Measurements from ENCODE around the gene YOD1. TPM values are rescaled to one million over a fixed set of nuclear protein-coding genes. Genes with fewer than 3 reads are reported as not detected.

Gene YOD1
- total RNA-seq, 1 experiment from 2014 or later, result 11.8 TPM

DNA sequence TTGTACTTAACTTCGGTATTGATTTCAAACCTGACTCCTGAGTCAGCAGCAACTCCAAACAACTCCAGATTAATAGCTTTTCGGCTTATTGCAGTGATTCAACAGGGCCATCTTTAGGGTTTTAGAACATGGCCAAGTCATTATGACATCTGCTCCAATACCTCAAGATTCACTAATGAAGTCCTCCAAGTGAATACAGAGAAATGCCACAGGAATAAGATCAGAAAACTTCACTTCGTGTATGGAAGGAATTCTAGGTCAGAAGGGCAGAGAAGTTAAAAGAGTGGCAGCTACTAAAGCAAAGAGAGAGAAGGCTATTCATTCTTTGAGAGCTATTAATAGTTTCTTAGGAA is 10.9 kb downstream of the YOD1 start:
- H3K27ac Mint-ChIP-seq (ENCODE audit: unreplicated experiment), result no peak overlapping the region
- no TSS peak for BruUV-seq (replicated peaks)
- peaks cover 32% of the 10 kb centered on the region for H3K4me1 ChIP-seq
- H3K4me3 ChIP-seq (ENCODE audit: low read depth, low read length), result no peak overlapping the region
- H3K4me1 Mint-ChIP-seq (ENCODE audit: low read depth, unreplicated experiment), result peaks cover 7% of the 10 kb centered on the region
- no peak for DNase-seq
- H3K36me3 Mint-ChIP-seq (ENCODE audit: insufficient read depth, unreplicated experiment), result peaks cover 4% of the 10 kb centered on the region
- no peaks in the 10 kb centered on the region for H3K36me3 ChIP-seq (ENCODE audit: control insufficient read depth, insufficient read depth, low read length)
- ChIA-PET POLR2A (interaction anchor here (1.1 kb wide), 1 partner anchor 13 kb away, joined by 5 read pairs; the partner anchor contains the start of gene PFKFB2), CTCF (no interaction called here)
- intact Hi-C loops (cut with micrococcal nuclease; ENCODE audit: unreplicated experiment), result no loop called here
- no peak overlapping the region for H3K4me3 Mint-ChIP-seq (ENCODE audit: unreplicated experiment)
- no peaks in the 10 kb centered on the region for H3K27me3 Mint-ChIP-seq (ENCODE audit: insufficient read depth, unreplicated experiment)
- no peaks in the 10 kb centered on the region for H3K9me3 ChIP-seq
- no peaks in the 10 kb centered on the region for H3K9me3 Mint-ChIP-seq (ENCODE audit: unreplicated experiment)
- no peaks in the 10 kb centered on the region for H3K27me3 ChIP-seq (replicated peaks; ENCODE audit: control insufficient read depth, insufficient read depth, low read length)
- TF ChIP-seq, protein P1, sequence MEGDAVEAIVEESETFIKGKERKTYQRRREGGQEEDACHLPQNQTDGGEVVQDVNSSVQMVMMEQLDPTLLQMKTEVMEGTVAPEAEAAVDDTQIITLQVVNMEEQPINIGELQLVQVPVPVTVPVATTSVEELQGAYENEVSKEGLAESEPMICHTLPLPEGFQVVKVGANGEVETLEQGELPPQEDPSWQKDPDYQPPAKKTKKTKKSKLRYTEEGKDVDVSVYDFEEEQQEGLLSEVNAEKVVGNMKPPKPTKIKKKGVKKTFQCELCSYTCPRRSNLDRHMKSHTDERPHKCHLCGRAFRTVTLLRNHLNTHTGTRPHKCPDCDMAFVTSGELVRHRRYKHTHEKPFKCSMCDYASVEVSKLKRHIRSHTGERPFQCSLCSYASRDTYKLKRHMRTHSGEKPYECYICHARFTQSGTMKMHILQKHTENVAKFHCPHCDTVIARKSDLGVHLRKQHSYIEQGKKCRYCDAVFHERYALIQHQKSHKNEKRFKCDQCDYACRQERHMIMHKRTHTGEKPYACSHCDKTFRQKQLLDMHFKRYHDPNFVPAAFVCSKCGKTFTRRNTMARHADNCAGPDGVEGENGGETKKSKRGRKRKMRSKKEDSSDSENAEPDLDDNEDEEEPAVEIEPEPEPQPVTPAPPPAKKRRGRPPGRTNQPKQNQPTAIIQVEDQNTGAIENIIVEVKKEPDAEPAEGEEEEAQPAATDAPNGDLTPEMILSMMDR (IDR thresholded peaks at IDR 0.05; ENCODE audit: insufficient read depth in 1 of 2, low read depth in 1 of 2, low read length in 1 of 2, severe bottlenecking in 1 of 2, unreplicated experiment in 1 of 2), result no peak

DNA sequence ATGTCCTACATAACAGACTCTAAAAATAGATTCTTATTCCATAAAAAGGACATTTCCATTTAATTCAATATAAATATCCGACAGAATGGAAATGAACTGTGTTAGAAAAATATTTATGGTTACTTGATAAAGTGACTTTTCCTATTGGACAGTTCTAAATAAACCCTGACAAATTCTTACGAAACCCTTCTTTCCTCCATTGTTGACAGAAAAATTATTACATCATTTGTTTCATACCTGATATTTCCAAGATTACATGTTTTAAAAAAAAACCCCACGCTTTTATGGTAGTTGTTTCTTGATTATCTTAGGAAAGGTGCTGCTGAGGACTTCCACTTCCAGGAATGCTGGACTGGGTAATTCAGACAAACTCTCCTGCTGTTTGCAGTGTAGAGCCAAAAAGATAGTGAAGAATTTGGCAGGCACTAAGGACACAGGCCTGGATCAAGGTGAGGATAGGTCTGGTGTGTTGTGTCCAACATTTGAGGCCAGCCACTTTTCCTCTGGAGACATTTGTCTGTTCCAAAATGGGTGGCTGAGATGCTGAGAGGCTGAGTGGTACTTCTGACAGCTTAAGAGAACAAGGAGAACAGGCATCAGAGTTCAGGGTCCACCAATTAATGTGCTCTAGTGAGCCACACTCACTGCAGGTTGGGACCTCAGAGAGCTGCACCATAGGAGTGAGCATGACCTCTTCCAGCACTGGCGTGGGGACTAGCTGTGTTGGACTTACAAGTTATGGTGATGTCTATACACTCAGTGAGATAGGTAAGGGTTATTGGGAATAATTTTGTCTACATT is 11.4 kb downstream of the YOD1 start:
- no peak overlapping the region for H3K27ac Mint-ChIP-seq (ENCODE audit: unreplicated experiment)
- ChIA-PET CTCF (no interaction called here), POLR2A (no interaction called here)
- H3K4me1 ChIP-seq, result peaks cover 26% of the 10 kb centered on the region
- no peak overlapping the region for H3K4me3 ChIP-seq (ENCODE audit: low read depth, low read length)
- H3K9me3 Mint-ChIP-seq (ENCODE audit: unreplicated experiment), result no peaks in the 10 kb centered on the region
- no peak overlapping the region for H3K4me3 Mint-ChIP-seq (ENCODE audit: unreplicated experiment)
- no peak for DNase-seq
- peaks cover 7% of the 10 kb centered on the region for H3K4me1 Mint-ChIP-seq (ENCODE audit: low read depth, unreplicated experiment)
- H3K27me3 ChIP-seq (replicated peaks; ENCODE audit: control insufficient read depth, insufficient read depth, low read length), result no peaks in the 10 kb centered on the region
- H3K36me3 Mint-ChIP-seq (ENCODE audit: insufficient read depth, unreplicated experiment), result no peaks in the 10 kb centered on the region
- H3K27me3 Mint-ChIP-seq (ENCODE audit: insufficient read depth, unreplicated experiment), result no peaks in the 10 kb centered on the region
- TF ChIP-seq, protein P1 (IDR thresholded peaks at IDR 0.05; ENCODE audit: insufficient read depth in 1 of 2, low read depth in 1 of 2, low read length in 1 of 2, severe bottlenecking in 1 of 2, unreplicated experiment in 1 of 2), result no peak
- H3K9me3 ChIP-seq, result no peaks in the 10 kb centered on the region
- BruUV-seq (replicated peaks), result no TSS peak
- intact Hi-C loops (cut with micrococcal nuclease; ENCODE audit: unreplicated experiment), result no loop called here
- H3K36me3 ChIP-seq (ENCODE audit: control insufficient read depth, insufficient read depth, low read length), result no peaks in the 10 kb centered on the region

DNA sequence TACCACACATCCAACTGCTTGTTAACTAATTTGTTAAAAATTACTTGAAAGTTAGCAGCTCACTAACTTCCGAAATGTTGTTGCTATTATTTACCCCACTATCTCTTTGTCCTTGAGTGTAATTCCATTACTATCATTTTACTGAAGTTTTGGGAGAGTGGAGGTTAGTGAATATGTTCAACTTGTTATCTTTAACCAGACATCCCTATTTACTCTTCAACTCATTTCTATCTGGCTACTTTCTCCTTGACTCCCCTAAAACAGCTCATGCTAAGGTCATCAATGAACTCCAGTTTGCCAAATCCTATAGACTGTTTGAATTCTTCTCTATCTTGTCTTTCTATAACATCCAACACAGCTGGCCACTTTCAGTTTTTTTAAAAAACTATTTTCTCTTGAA is 14.1 kb downstream of the YOD1 start:
- no peak overlapping the region for H3K27ac Mint-ChIP-seq (ENCODE audit: unreplicated experiment)
- no TSS peak for BruUV-seq (replicated peaks)
- TF ChIP-seq, protein P1 (IDR thresholded peaks at IDR 0.05; ENCODE audit: insufficient read depth in 1 of 2, low read depth in 1 of 2, low read length in 1 of 2, severe bottlenecking in 1 of 2, unreplicated experiment in 1 of 2), result no peak
- CTCF ChIA-PET, result no interaction called here
- no peaks in the 10 kb centered on the region for H3K36me3 Mint-ChIP-seq (ENCODE audit: insufficient read depth, unreplicated experiment)
- DNase-seq, result no peak
- Histone ChIP-seq H3K4me3 (ENCODE audit: low read depth, low read length) (no peak overlapping the region), H3K36me3 (ENCODE audit: control insufficient read depth, insufficient read depth, low read length) (no peaks in the 10 kb centered on the region), H3K9me3 (no peaks in the 10 kb centered on the region), H3K4me1 (peaks cover 25% of the 10 kb centered on the region), H3K27me3 (replicated peaks; ENCODE audit: control insufficient read depth, insufficient read depth, low read length) (no peaks in the 10 kb centered on the region)
- POLR2A ChIA-PET, result no interaction called here
- H3K4me1 Mint-ChIP-seq (ENCODE audit: low read depth, unreplicated experiment), result peaks cover 21% of the 10 kb centered on the region
- intact Hi-C loops (cut with micrococcal nuclease; ENCODE audit: unreplicated experiment), result no loop called here
- no peak overlapping the region for H3K4me3 Mint-ChIP-seq (ENCODE audit: unreplicated experiment)
- no peaks in the 10 kb centered on the region for H3K27me3 Mint-ChIP-seq (ENCODE audit: insufficient read depth, unreplicated experiment)
- no peaks in the 10 kb centered on the region for H3K9me3 Mint-ChIP-seq (ENCODE audit: unreplicated experiment)
